Measurements from ENCODE around the gene FXYD3. TPM values are rescaled to one million over a fixed set of nuclear protein-coding genes. Genes with fewer than 3 reads are reported as not detected.

Gene FXYD3
- total RNA-seq, 1 donor from 2014 or later, result 1.1 TPM

GRCh38 chr19:35154525-35155406, 39.1 kb downstream of the FXYD3 start, which contains the start of gene FXYD5:
Gene FXYD5 (plus strand): TSS chr19:35154735. CDS start chr19:35155551, 816 bp downstream.
- Histone ChIP-seq H3K9me3 (replicated peaks) (no peaks in the 10 kb centered on the region), H3K4me3 (peak within 1 kb of the TSS; percentile 82), H3K27ac (replicated peaks) (peak within 1 kb of the TSS; percentile 87), H3K27me3 (ENCODE audit: low read depth) (peaks cover 45% of the 10 kb centered on the region), H3K36me3 (peaks cover 20% of the 10 kb centered on the region), H3K4me1 (peaks cover 27% of the 10 kb centered on the region)
- intact Hi-C loops (cut with micrococcal nuclease), result no loop called here
- peak; percentile 72 for DNase-seq
- peak; percentile 17 for TF ChIP-seq CTCF (IDR thresholded peaks at IDR 0.05; ENCODE audit: borderline replicate concordance)

GRCh38 chr19:35155441-35155840, 39.8 kb downstream of the FXYD3 start:
- intact Hi-C loops (cut with micrococcal nuclease), result no loop called here
- TF ChIP-seq CTCF (IDR thresholded peaks at IDR 0.05; ENCODE audit: borderline replicate concordance), result no peak
- Histone ChIP-seq H3K36me3 (peaks cover 23% of the 10 kb centered on the region), H3K4me1 (peaks cover 27% of the 10 kb centered on the region), H3K4me3 (peak overlapping the region; percentile 82), H3K27me3 (ENCODE audit: low read depth) (peaks cover 45% of the 10 kb centered on the region), H3K9me3 (replicated peaks) (no peaks in the 10 kb centered on the region), H3K27ac (replicated peaks) (peak overlapping the region; percentile 87)
- DNase-seq, result no peak

GRCh38 chr19:35155981-35156672, 40.5 kb downstream of the FXYD3 start:
- H3K27me3 ChIP-seq (ENCODE audit: low read depth), result peaks cover 43% of the 10 kb centered on the region
- intact Hi-C loops (cut with micrococcal nuclease), result no loop called here
- peak overlapping the region; percentile 82 for H3K4me3 ChIP-seq
- H3K27ac ChIP-seq (replicated peaks), result no peak overlapping the region
- H3K9me3 ChIP-seq (replicated peaks), result no peaks in the 10 kb centered on the region
- DNase-seq, result no peak
- no peak for TF ChIP-seq CTCF (IDR thresholded peaks at IDR 0.05; ENCODE audit: borderline replicate concordance)
- H3K4me1 ChIP-seq, result peaks cover 27% of the 10 kb centered on the region
- H3K36me3 ChIP-seq, result peaks cover 29% of the 10 kb centered on the region

GRCh38 chr19:35156673-35157014, 41.0 kb downstream of the FXYD3 start:
- intact Hi-C loops (cut with micrococcal nuclease), result no loop called here
- peaks cover 38% of the 10 kb centered on the region for H3K27me3 ChIP-seq (ENCODE audit: low read depth)
- H3K9me3 ChIP-seq (replicated peaks), result no peaks in the 10 kb centered on the region
- no peak for TF ChIP-seq CTCF (IDR thresholded peaks at IDR 0.05; ENCODE audit: borderline replicate concordance)
- H3K27ac ChIP-seq (replicated peaks), result no peak overlapping the region
- peaks cover 34% of the 10 kb centered on the region for H3K36me3 ChIP-seq
- no peak overlapping the region for H3K4me3 ChIP-seq
- peaks cover 27% of the 10 kb centered on the region for H3K4me1 ChIP-seq
- DNase-seq, result no peak

- Histone ChIP-seq H3K27me3 (ENCODE audit: low read depth) (peaks cover 37% of the 10 kb centered on the region), H3K27ac (replicated peaks) (no peak overlapping the region), H3K4me1 (peaks cover 27% of the 10 kb centered on the region), H3K9me3 (replicated peaks) (peaks cover 6% of the 10 kb centered on the region), H3K4me3 (no peak overlapping the region), H3K36me3 (peaks cover 42% of the 10 kb centered on the region)
- TF ChIP-seq CTCF (IDR thresholded peaks at IDR 0.05; ENCODE audit: borderline replicate concordance), result no peak
- DNase-seq, result no peak
- intact Hi-C loops (cut with micrococcal nuclease), result no loop called here
Observed at GRCh38 chr19:35157431-35157830, 41.8 kb downstream of the FXYD3 start.

Measured in left ventricle myocardium inferior (tissue), 1 donor.